Measurements from ENCODE around the gene SLC35E1.

DNA sequence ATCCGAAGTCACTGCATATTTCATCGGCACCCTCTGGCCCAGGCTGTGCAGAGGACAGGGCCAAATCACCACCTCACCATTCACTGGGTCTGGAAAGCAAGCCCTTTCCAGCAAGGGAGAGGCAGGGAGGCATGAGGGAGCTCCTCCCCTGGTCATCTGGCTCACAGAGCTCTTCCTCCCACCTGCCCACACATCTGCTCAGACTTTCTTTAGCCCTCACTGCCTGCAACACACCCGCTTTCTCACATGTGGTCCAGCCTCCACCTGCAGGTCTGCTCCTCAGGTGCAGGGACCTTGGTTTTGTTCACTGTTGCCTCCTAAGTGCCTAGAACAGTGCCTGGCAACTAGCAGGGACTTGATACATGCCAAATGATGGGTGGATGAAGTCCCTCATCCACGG, 21.0 kb upstream of the SLC35E1 start:
- TF ChIP-seq EZH2phosphoT487 (IDR thresholded peaks at IDR 0.05; ENCODE audit: insufficient read depth, low read depth) (no peak), EZH2 (IDR thresholded peaks at IDR 0.05; ENCODE audit: insufficient read depth, poor library complexity, severe bottlenecking) (no peak)
